Activated gamma-delta T cell (primary cell): Measurements from ENCODE around the gene PLXNA3.

Source experiments
- DNase-seq: peaks from one replicate; lab custom pipeline; 2025; lab: John Stamatoyannopoulos, UW
- total RNA-seq, 2 donors: gene quantifications; one replicate each; lab custom pipeline; 2026; lab: John Stamatoyannopoulos, UW

The PLXNA3 gene
- total RNA-seq = 72.7 to 79.6 reads per million in 2 donors

DNA sequence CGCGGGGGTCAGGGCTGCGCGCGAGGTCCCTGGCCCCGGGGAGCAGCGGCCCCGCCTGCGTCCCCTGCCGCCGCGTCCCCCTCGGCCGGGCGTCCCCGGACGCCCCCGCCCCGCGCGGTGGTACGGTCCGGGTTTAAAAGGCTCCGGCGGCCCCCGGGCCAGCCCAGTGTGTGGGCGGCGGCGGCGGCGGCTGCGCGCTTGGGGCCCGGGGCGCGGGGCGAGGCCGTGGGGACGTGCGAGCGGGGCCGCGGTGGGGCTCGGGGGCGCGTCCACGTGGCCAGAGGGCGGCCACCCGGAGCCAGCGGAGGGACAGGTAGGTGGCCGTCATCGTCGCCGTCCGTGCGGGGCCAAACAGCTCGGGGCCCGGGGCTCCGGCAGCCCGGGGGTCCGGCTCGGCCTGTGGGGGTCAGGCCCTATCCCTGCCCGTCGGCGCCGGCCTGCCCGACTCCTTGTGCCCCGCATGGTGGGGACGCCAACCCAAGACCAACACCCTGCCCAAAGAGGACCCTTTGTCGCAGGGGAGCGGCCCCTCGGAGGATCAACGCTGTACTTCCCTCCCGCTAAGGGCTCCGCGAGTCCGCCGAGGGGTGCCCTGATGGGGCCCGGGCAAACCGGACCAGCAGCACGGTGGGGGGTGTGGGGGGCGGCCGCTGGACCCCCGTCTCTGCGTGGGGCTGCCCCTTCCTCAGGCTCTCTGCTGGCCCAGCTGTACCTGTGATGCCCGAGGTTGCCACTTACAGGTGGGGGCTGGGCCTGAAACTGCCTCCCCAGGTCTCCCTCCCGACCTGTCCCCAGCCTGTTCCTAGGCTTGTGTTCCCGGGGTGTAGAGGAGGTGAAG, at the start of gene PLXNA3:
Gene PLXNA3, plus strand, starts transcription at position 166 of the 838 bp plus-strand sequence. CDS start 1,903 bp downstream, outside the sequence.
- peak; percentile 59 for DNase-seq

DNA sequence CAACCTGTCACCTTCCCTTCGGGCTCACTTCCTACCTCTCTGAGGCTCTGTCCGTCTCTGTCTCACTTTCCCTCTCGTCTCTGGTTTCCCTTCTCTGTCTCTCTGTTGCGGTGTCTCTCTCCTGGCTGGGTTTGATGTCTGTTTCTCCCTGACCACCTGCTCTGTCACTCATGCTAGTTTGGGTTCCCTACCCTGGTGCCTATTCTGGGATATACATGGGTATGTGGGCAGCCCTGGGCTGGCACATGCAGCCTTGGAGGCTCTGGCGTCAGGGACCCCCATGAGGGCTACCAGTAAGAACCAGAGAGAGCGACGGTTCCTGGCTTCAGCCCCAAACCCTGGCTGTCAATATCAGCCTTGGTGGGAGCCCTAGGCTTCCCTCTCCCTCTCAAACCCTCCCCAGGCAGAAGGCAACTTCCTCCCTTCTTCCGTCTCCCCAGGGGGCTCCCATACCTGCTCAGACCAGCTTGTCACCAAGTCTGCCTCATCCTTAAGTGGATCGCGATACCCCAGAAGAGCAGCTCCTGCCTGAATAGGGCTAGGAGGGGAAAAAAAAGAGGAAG, 49.3 kb upstream of the PLXNA3 start:
- no peak for DNase-seq

DNA sequence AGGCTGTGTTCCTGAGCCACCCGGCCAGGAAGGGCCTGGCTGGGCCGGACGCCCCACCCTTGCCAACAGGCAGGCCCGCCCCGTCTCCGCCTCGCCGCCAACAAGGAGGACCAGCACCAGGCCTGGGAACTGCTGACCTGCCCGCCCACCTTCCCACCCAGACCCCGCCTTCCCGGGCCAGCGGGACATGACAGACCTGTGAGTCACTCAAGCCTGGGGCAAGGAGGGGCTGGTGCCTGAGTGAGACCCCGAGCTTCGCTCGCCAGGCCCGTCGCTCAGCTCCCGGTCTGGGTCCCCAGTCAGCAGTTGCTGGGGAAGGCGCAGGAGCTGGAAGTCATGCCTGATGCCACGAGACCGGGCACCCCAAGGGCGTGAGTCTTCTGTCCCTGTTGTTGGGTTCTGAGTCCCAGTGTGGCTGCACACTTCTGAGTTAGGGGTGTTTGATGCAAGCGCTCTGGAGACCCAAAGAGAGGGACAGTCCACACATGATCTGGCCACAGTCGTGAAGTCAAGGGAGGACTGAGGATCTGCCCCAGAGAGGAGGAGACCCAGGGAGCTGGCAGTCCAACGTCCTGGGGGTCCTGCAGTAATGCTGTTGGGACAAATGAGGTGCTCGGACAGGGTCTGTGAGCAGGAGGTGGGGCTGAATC, 48.7 kb upstream of the PLXNA3 start, which contains the start of gene DNASE1L1:
Gene DNASE1L1, minus strand, starts transcription at position 33 of the 650 bp plus-strand sequence. CDS start 3,686 bp downstream, outside the sequence.
- DNase-seq = peak; percentile 35

DNA sequence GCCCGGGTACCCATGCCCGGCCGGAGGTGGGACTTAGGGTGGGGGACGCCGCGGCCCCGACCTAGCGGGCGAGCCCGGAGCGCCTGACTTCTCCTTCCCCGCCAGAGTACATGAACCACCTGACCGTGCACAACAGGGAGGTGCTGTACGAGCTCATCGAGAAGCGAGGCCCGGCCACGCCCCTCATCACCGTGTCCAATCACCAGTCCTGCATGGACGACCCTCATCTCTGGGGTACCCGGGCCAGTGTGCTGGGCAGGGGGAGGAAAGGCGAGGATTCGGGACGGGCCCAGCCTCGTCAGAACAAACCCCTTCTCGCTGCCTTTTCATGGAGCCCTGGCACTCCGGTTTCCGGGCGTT, 46.1 kb upstream of the PLXNA3 start:
- no peak for DNase-seq

DNA sequence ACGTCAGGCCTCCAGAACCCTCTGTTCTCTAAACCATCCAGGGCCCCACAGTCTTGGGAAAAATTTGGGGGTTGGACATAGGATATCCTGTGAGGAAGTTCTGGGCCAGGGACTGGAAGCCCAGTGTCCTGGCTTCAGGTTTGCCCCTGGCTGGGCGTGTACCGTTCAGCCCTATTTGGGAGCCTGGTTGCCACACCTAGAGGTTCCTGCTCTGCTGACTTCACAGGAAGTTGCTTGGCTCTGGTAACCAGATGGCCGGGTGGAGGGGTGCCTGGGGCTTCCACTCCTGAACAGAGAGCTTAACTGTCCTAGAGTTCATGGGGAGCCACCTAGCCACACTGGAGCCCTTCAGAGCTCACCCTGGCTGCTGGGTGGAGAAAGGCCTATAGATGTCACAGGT, 45.6 kb upstream of the PLXNA3 start:
- no peak for DNase-seq

DNA sequence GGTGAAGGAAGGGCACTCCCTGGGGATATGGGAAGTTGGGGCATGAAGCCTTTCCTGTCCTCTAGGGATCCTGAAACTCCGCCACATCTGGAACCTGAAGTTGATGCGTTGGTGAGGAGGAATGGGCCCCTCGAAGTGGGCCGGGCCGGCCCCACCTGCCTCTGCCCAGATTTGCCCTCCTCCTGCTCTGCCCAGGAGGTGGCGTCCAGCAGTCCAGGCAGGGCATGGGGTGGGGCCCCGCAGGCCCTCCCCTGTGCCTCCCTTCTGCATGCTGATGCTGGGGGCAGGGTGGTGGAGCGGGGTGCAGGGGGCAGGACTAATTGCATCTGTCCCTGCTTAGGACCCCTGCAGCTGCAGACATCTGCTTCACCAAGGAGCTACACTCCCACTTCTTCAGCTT, 44.9 kb upstream of the PLXNA3 start:
- DNase-seq = no peak

DNA sequence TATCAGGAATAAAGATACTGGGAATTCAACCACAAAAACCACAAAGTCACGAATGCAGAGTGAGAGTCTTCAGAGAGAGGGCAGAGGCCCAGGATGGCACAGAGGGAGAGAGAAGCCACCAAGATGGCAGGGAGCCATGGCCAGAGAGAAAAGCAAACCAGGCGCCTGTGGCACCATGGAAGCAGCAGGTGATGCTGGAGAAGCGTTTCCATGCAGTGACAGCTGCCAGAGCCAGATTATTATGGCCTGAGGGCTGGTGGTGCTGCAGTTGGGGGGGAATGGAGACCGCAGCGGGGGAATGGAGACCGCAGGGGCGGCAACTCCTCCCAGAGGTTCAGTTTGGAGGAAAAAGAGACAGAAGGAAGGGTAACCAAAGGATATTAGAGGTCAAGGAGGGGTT, 40.9 kb upstream of the PLXNA3 start:
- DNase-seq = no peak

DNA sequence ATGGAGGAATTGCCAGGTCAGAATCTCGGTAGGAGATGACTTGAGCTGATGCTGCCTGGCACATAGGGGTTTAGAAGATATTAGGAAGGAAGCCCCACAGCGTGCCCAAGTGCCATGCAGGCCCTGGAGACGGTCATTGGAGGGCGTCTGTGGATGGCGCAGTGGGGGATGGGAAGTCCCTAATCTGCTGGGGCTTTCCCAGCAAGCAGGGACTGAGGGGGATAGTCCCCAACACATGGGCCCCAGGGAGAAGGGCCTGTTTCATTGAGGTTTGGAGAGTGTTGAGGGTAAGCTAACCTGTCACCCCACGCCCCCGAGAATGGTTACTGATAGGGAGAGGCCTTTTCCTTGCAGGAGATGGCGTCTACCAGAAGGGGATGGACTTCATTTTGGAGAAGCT, 38.9 kb upstream of the PLXNA3 start:
- no peak for DNase-seq

DNA sequence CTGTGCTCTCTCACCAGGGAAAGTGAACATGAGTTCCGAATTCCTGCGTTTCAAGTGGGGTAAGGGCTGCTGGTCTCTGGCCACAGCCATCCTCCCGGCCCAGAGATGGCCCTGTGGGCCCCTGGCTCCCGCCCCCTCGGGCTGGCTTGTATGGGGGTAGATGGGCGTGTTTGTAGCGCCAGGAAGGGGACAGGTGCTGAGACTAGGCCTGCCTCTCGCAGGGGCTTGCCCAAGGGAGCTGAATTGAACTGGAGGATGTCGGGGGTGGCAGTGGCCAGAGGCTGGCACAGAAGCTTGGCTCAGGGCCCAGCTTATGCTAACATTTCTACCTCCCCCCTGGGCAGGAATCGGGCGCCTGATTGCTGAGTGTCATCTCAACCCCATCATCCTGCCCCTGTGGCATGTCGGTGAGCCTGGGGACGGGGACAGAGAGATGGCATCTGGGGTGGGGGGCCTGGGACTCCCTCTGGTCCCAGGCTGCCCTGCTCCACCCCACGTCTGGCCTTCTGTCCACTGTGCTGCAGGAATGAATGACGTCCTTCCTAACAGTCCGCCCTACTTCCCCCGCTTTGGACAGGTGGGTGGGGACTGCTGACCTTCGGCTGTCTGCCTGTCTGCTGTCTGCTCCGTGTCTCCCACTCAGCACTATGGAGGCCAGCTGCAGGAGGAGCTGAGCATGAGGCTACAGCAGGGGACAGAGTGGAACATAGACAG, 38.2 kb upstream of the PLXNA3 start:
- DNase-seq = no peak

DNA sequence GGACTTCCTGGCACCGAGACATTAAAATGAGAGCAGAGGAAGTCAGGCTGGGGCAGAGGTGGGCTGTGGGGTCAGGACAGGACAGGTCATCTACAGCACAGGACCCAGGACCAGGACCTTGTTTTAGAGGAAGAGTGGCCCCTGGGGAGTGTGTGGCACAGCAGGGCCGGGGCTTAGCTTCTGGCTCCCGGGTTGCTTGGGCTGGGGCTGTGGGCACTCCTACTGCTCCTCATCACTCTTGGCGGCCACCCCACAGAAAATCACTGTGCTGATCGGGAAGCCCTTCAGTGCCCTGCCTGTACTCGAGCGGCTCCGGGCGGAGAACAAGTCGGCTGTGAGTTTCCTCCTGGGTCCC, 37.7 kb upstream of the PLXNA3 start:
- DNase-seq = no peak

DNA sequence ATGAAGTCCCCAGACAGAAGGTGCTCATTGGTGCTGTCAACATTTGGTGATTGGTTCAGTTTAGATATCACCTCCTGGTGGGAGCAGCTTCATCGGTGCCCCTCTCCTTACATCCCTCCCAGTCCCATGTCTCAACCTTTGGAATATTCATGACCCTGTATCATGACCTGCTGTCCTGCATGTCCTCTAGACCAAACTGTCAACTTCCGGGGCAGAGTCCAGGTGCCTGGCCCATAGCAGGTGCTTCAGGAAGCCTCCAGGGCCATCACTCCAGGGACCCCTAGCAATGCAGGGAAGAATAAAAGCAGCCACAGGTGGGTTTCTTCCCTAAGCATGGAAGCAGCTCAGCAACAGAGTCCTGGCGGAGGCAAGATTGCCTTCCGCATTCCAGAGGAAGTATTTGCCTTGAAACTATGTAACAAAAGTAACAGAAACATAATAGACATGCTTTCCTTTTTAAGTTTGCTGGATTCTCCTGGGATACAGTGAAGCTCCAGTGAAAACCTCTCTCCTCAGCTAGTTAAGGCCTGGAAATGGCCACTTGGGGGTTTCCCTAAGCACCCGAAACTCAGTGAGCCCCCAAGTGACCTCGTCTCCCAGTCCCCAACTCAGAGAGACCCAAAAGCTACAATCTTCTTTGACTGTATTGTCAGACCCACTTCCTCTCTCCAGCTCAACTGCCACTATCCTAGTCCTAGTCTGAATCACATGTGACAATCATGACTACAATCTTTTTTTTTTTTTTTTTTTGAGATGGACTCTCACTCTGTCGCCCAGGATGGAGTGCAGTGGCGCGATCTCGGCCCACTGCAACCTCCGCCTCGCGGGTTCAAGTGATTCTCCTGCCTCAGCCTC, 30.9 kb upstream of the PLXNA3 start:
- no peak for DNase-seq

DNA sequence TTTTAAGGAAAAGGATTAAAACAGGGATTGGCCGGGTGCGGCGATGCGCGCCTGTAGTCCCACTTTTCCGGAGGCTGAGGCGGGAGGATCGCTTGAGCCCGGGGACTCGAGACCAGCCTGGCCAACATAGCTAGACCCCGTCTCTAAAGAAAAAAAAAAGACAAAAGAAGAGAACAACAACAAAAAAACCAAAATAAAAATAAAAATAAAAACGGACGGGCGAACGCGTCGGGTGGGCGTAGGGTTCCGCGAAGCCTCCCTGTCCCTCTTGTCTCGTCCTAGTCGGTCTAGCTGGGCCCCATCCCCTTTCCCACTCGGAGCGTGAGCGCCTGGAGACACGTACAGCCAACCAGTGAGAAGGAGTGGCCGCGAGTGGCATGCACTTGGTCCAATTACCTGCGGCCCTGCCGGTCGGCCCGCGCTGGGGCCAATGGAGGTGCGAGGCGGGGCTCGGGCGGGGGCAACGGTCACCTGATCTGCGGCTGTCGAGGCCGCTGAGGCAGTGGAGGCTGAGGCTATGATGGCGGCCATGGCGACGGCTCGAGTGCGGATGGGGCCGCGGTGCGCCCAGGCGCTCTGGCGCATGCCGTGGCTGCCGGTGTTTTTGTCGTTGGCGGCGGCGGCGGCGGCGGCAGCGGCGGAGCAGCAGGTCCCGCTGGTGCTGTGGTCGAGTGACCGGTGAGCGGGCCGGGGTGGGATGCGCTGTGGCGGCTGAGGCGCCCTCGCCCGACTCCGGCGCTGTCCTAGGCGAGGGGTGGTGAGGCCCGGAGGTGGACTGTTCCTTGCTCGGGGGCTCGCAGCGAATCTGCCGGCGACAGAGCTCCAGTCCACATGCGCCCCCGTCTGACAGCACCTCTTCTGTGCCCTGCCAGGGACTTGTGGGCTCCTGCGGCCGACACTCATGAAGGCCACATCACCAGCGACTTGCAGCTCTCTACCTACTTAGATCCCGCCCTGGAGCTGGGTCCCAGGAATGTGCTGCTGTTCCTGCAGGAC, 29.6 kb upstream of the PLXNA3 start, which contains the start of gene ATP6AP1:
Gene ATP6AP1, plus strand, starts transcription at position 502 of the 996 bp plus-strand sequence. Its CDS starts 16 bp downstream, at position 518.
- peak; percentile 84 for DNase-seq

DNA sequence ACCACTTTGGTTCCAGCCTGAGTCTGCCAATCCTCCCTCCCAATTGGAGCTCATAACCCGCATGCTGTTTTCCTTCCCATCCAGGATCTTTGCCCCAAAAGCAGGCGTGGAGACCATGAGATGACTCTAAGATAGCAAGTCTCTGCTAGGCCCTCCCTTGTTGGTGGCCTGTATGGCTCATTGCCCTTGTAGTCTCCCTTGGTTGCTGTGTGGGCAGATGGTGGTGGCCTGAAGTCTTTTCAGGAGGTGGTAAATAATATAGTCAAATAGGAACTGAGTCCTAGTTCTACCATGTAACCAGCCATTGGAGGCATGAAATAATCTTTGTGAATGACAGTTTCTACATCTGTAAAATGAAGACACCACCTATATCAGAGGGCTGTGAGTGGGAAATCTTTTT, 28.4 kb upstream of the PLXNA3 start:
- DNase-seq = no peak

DNA sequence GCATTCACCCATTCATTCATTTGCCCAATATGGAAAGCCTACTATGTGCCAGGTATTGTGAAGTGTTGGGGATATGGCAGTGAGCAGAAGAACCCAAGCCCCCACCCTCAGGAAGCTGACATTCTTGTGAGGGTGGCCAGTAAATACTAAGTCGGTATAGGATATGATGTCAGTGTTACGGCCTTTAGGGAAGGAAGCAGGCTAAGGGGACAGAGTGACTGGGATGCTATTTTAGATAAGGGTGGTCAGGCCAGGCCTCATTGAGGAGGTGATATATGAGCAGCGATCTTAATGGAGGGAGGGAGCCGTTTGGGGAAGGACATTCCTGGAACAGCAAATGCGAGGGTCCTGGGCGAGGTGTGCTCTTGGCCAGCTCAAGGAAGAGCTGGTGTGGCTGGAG, 27.6 kb upstream of the PLXNA3 start:
- DNase-seq = no peak

DNA sequence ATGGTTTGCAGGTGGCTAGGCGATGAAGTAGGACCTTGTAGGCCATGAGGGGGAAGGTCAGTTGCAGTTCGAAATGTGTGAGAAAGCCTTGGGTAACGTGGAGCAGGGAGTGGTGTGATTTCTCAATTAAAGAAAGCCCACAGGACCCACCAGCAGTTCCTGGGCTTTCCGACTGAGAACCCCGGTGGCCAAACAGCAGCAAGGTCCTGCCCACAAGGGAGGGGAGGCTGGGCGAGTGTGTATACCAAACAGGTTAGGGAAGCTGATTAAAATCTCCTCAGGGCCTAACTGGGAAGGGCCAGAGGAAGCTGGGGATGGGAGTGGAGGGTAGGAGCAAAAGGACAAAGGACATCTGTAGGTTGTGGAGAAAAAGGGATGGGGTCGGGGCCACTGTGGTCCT, 27.2 kb upstream of the PLXNA3 start:
- DNase-seq = no peak

DNA sequence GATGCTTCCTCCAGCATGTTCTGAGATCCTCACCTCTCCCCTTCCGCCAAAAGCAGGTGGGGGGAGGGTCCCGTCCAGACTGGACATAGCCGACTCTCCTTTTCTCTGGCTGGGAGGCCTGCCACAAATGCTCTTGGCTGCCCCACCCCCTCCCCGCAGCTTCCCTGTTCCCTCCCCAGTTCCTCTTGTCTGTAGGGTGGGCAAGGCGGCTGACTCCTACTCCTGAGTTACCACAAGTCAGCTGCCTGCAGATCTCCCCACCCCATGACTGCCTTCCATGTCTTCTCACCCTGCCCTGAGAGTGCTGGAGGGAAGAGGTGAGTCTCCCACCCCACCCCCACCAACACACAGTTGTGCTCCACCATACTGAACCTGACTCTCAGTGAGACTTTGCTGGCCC, 26.7 kb upstream of the PLXNA3 start:
- no peak for DNase-seq

DNA sequence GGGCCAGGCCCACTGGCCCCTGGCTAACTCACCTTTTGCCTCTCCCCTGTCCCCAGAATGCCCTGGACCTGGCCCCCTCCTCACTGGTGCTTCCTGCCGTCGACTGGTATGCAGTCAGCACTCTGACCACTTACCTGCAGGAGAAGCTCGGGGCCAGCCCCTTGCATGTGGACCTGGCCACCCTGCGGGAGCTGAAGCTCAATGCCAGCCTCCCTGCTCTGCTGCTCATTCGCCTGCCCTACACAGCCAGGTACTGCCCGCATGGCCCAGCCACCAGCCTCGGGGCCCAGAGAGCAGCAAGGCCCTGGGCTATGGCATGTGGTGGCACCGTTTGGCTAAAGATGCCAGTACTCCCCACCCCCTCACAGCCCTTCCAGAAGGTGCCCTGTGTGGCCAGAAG, 25.9 kb upstream of the PLXNA3 start:
- no peak for DNase-seq

DNA sequence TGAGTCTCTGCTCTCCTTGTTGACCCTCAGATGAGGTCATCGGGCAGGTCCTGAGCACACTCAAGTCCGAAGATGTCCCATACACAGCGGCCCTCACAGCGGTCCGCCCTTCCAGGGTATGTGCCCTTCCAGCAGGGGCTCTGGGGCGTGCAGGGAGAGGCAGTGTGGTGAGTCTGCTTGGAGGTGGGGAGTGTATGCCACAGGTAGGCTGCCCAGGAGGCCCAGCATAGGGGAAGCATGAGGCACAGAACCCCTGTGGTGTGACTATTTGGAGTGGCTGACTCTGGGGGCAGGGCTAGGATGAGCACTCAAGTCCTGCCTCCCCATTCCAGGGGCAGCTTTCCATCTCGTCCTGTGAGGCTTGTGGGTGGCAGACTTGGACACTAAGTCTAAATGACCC, 24.5 kb upstream of the PLXNA3 start:
- no peak for DNase-seq

DNA sequence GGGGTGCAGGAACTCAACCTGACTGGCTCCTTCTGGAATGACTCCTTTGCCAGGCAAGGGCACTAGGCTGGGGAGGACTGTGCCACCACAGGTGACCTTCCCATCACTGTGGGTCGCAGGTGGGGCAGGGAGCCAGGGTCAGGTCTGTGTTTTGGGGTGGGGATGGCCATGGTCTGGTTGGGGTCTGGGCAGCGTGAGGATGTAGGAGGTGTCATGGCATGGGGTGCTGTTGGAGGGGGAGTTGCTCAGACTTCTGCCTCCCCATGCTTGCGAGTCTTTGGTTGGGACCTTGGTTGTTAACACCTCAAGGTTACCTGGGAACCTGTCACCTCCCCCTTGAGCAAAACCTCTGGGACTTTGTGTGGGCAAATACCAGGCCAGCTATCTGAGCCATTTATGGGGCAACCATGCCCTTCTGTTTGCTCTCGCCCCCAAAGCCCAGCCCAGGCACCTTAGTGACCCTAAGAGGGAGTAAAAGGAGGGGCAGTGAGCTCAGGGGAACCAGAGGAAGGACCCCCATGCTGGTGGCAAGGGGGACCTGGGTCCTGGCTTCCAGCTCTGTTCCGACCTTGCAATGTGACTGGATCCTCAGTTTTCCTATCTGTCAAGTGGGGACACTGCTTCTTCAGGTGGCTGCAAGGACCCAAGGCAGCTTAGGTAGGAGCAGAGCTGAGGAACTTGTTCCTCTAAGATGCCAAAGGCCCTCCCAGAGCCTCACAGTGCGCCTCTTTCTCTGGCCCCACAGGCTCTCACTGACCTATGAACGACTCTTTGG, 23.5 kb upstream of the PLXNA3 start:
- no peak for DNase-seq
